Skeletal muscle tissue (tissue), 4 donors: ENCODE results near the gene PPIL6. TPM values are rescaled to one million over a fixed set of nuclear protein-coding genes. Genes with fewer than 3 reads are reported as not detected.

Experiments used
- H3K27ac ChIP-seq: one replicate; pipeline ENCODE4 v1.7.0; 2013; ENCODE audit warnings: mild to moderate bottlenecking, low read depth, low read length, inconsistent platforms
- H3K27me3 ChIP-seq, 3 donors: one replicate each; pipeline ENCODE4 v1.7.0; 2013; ENCODE audit warnings: low read length in 3 of 3; ENCODE audit not compliant: control insufficient read depth in 3 of 3, insufficient read depth in 3 of 3
- H3K36me3 ChIP-seq, 3 donors: one replicate each; pipeline ENCODE4 v1.7.0; 2013; ENCODE audit warnings: low read length in 3 of 3; ENCODE audit not compliant: control insufficient read depth in 3 of 3, insufficient read depth in 3 of 3
- H3K4me1 ChIP-seq, 3 donors: one replicate each; pipeline ENCODE4 v1.7.0; 2013; ENCODE audit warnings: low read length in 3 of 3, mild to moderate bottlenecking in 3 of 3; ENCODE audit not compliant: control insufficient read depth in 3 of 3, insufficient read depth in 3 of 3
- H3K4me3 ChIP-seq, 3 donors: one replicate each; pipeline ENCODE4 v1.7.0; 2013; ENCODE audit warnings: low read length in 3 of 3
- H3K9ac ChIP-seq, 3 donors: one replicate each; pipeline ENCODE4 v1.7.0; 2013; ENCODE audit warnings: low read length in 3 of 3, mild to moderate bottlenecking in 3 of 3, moderate library complexity in 2 of 3, low read depth in 1 of 3
- H3K9me3 ChIP-seq, 3 donors: one replicate each; pipeline ENCODE4 v1.7.0; 2013; ENCODE audit warnings: low read length in 3 of 3; ENCODE audit not compliant: control insufficient read depth in 3 of 3
- total RNA-seq: library from RNA; depleted of rRNA; stranded (reverse); fragments of >200 nt; gene quantifications from one replicate; pipeline ENCODE4 v1.2.3, GENCODE V29; 2014
- donor health status: Osteomylitis.

The PPIL6 gene
- total RNA-seq, 1 donor from 2014 or later: 15.7 TPM

DNA sequence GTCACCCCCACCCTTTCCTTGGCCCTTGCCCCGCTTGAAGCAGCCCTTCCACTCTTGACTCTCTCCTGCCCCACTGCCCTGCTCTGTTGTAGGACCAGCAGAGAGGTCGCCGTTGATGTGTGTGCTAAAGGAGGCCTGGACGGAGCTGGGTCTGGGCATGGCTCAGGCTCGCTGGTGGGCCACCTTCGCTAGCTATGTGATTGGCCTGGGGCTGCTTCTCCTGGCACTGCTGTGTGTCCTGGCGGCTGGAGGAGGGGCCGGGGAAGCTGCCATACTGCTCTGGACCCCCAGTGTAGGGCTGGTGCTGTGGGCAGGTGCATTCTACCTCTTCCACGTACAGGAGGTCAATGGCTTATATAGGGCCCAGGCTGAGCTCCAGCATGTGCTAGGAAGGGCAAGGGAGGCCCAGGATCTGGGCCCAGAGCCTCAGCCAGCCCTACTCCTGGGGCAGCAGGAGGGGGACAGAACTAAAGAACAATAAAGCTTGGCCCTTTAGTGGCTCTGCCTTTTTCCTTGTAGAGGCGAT lies 3.1 kb upstream of the PPIL6 start:
- H3K4me3 ChIP-seq: no peak overlapping the region

DNA sequence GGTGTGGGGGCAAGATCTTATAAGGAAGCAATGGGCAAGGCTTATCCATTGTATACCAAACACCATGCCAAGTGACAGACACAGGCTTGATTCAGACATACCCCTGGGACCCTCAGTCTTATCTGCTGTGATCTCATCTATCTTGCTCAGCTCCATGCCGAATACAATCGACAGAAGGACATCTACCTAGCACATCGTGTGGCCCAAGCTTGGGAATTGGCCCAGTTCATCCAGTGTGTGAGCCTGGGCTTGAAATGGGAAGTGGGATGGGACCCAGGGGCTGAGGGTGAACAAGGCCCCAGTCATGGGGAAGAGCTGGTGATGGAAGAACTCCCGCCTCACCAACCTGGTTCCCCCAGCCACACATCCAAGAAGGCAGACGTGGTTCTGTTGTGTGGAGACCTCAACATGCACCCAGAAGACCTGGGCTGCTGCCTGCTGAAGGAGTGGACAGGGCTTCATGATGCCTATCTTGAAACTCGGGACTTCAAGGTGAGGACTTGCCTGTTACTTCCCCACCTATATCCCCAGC lies 2.0 kb upstream of the PPIL6 start:
- Histone ChIP-seq H3K9me3 (no peaks in the 10 kb centered on the region), H3K4me1 (peaks cover 7 to 21% (median 17%) of the 10 kb centered on the region in 3 donors), H3K27me3 (no peaks in the 10 kb centered on the region), H3K27ac (no peak overlapping the region), H3K9ac (no peak overlapping the region), H3K36me3 (peaks cover 5 to 25% (median 12%) of the 10 kb centered on the region in 3 donors), H3K4me3 (no peak overlapping the region)

More for the DNA sequence above, 3.1 kb upstream of the PPIL6 start:
- no peaks in the 10 kb centered on the region for H3K27me3 ChIP-seq
- H3K27ac ChIP-seq: no peak overlapping the region
- no peak overlapping the region for H3K9ac ChIP-seq
- peaks cover 7 to 21% (median 17%) of the 10 kb centered on the region in 3 donors for H3K4me1 ChIP-seq
- no peaks in the 10 kb centered on the region for H3K9me3 ChIP-seq
- peaks cover 5 to 25% (median 12%) of the 10 kb centered on the region in 3 donors for H3K36me3 ChIP-seq

GRCh38 chr6:109441069-109441816 lies 815 bp upstream of the PPIL6 start:
- no peaks in the 10 kb centered on the region for H3K9me3 ChIP-seq
- peaks cover 7 to 21% (median 17%) of the 10 kb centered on the region in 3 donors for H3K4me1 ChIP-seq
- H3K9ac ChIP-seq: peak overlapping the region; percentile 86 to 94 (median 87)
- H3K4me3 ChIP-seq: peak overlapping the region; percentile 89 to 94 (median 91)
- peaks cover 2 to 24% (median 7%) of the 10 kb centered on the region in 3 donors for H3K36me3 ChIP-seq
- H3K27me3 ChIP-seq: no peaks in the 10 kb centered on the region
- peak overlapping the region; percentile 81 for H3K27ac ChIP-seq

- H3K4me1 ChIP-seq: peaks cover 1 to 10% (median 6%) of the 10 kb centered on the region in 3 donors
- no peak overlapping the region for H3K4me3 ChIP-seq
- H3K27ac ChIP-seq: no peak overlapping the region
- H3K27me3 ChIP-seq: no peaks in the 10 kb centered on the region
- no peaks in the 10 kb centered on the region for H3K36me3 ChIP-seq
- H3K9me3 ChIP-seq: no peaks in the 10 kb centered on the region
- H3K9ac ChIP-seq: no peak overlapping the region
Measured at GRCh38 chr6:109436041-109436440, 4.4 kb downstream of the PPIL6 start.

DNA sequence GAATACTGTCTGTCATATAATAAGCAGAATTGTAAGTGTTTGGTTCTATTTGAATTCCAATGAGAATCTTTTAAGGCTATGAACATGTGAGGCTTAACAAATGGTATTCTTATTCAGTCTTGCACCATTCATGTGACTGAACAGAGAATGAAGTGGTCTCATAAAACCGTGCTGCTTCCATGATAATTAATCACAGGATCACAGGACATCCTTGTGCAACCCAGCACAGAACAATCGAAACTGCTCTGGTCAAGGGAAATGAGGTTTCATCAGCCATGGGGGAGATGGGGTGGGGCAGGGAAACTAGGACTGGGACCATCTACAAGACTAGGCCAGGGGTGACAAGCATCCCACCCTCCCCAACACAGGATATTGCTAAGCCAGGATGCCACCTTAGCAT lies 6.0 kb downstream of the PPIL6 start:
- H3K4me1 ChIP-seq: peaks cover 0 to 3% (median 2%) of the 10 kb centered on the region in 3 donors
- no peak overlapping the region for H3K27ac ChIP-seq
- H3K27me3 ChIP-seq: no peaks in the 10 kb centered on the region
- no peaks in the 10 kb centered on the region for H3K9me3 ChIP-seq
- no peaks in the 10 kb centered on the region for H3K36me3 ChIP-seq
- H3K9ac ChIP-seq: no peak overlapping the region
- no peak overlapping the region for H3K4me3 ChIP-seq

GRCh38 chr6:109429496-109429895 lies 10.9 kb downstream of the PPIL6 start:
- no peaks in the 10 kb centered on the region for H3K36me3 ChIP-seq
- H3K4me3 ChIP-seq: no peak overlapping the region
- H3K4me1 ChIP-seq: peaks cover 0 to 5% (median 4%) of the 10 kb centered on the region in 3 donors
- H3K27me3 ChIP-seq: no peaks in the 10 kb centered on the region
- no peak overlapping the region for H3K27ac ChIP-seq
- no peak overlapping the region for H3K9ac ChIP-seq
- H3K9me3 ChIP-seq: no peaks in the 10 kb centered on the region

DNA sequence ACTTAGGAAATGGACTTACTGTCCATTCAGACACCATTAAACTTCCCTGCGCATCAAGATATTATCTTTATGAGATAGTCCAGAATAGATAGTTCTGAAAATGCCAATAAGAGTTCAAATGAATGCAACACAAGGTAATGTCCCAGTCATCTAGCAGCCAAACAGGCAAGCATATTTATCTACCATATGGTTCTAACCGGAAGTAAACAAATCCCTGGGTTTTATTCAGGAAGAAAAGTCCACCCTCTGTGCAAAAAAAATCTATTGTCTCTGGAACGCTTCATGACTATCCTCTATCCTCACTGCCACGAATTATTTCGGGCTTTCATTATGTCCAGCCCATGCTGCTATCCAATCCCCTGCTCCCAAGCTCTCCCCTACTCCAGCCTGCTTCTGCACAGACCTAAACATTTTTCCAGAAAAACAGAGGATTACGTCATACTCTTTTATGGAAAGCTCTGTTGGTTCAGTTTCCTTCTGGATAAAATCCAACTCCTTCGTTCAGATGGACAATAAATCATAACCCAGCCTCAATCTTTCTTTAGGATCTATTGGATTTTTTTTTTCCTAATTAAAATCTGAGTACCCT lies 11.4 kb downstream of the PPIL6 start:
- Histone ChIP-seq H3K4me3 (no peak overlapping the region), H3K36me3 (no peaks in the 10 kb centered on the region), H3K27me3 (no peaks in the 10 kb centered on the region), H3K27ac (no peak overlapping the region), H3K9me3 (no peaks in the 10 kb centered on the region), H3K4me1 (peaks cover 0 to 5% (median 4%) of the 10 kb centered on the region in 3 donors), H3K9ac (no peak overlapping the region)

- H3K27me3 ChIP-seq: no peaks in the 10 kb centered on the region
Measured at GRCh38 chr6:109424946-109425345, 15.5 kb downstream of the PPIL6 start.

DNA sequence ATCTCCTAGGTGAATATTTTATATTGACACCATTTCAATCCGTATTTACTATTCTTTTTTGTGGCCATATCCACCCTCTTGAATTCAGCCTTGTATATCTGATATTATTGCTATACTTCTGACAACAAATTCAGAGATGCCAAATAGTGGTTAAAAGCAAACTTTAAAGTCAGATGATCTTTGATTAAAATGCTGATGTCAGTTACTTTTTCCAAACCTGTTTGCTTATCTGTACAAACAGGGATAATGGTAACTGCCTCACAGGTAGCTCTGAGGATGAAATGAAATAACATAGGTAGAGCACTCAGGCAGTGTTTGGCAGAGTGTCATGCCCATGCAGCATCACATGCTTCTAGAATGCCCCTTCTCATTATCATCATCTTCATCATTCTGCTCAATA lies 19.2 kb downstream of the PPIL6 start:
- no peaks in the 10 kb centered on the region for H3K4me1 ChIP-seq
- H3K4me3 ChIP-seq: no peak overlapping the region
- no peaks in the 10 kb centered on the region for H3K9me3 ChIP-seq
- no peaks in the 10 kb centered on the region for H3K36me3 ChIP-seq
- no peaks in the 10 kb centered on the region for H3K27me3 ChIP-seq
- H3K9ac ChIP-seq: no peak overlapping the region
- no peak overlapping the region for H3K27ac ChIP-seq

More at GRCh38 chr6:109424946-109425345, 15.5 kb downstream of the PPIL6 start:
- H3K9me3 ChIP-seq: no peaks in the 10 kb centered on the region
- H3K4me3 ChIP-seq: no peak overlapping the region
- H3K36me3 ChIP-seq: no peaks in the 10 kb centered on the region
- H3K4me1 ChIP-seq: peaks cover 0 to 5% (median 4%) of the 10 kb centered on the region in 3 donors
- no peak overlapping the region for H3K9ac ChIP-seq
- H3K27ac ChIP-seq: no peak overlapping the region

DNA sequence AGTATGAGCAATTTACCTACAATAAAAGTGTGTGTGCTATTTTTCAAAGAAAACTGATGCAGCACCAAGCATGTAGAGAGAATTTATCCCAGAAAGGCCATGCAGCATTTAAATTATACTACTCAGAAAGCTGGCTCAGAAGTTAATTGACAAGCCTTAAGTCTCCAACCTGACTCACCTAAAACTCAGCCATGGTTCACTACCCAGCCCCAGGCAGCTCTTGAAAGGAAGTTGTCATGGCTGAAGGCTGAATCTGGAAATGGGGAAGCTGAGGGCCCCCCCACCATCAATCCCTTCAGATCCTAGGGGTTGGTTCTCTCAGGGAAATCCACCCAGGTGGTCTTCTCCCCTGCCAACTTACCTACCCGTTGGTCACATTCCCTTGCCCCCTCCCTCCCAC lies 19.7 kb downstream of the PPIL6 start:
- Histone ChIP-seq H3K36me3 (no peaks in the 10 kb centered on the region), H3K4me3 (no peak overlapping the region), H3K4me1 (no peaks in the 10 kb centered on the region), H3K27ac (no peak overlapping the region), H3K9ac (no peak overlapping the region), H3K27me3 (no peaks in the 10 kb centered on the region), H3K9me3 (no peaks in the 10 kb centered on the region)
